ENCODE measurements around the gene DDAH2.

The DDAH2 gene

GRCh38 chr6:31730631-31731086 is 1.6 kb upstream of the DDAH2 start:
- DNase-seq (ENCODE audit: low read depth) = no peak

DNA sequence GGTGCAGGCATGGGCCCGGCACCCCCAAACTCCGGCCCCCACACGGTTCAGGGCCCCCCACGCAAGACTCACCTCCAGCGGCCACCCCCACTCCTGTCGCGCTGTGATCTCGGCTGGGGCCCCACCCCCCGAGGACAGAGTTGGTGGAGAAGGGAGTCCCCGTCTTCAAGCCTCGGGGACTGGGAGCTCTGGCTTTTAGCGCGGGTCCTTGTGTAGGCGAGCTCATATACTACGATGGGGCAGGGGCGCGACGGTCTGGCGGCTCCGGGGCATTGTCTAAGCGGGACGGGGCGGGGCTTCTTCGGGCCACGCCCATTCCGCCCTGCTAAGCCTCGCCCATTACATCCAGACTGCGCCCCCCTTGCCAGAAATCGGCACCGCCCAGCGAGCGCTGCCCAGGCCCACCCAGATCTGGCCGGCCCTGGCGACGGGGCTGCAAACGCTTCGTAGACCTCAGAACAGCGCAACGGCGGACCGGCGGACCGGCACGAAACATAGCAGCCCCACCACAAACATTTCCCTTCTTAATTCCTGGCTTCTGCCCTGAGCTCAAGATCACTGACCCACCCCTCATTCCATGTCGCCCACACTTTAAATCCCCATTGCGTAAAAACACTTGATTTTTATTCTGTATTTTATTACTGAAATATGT is 1.0 kb upstream of the DDAH2 start:
- DNase-seq (ENCODE audit: low read depth) = peak; percentile 48

- peak; percentile 66 for DNase-seq (ENCODE audit: low read depth)
Measured at GRCh38 chr6:31729515-31729978, 448 bp upstream of the DDAH2 start.

DNA sequence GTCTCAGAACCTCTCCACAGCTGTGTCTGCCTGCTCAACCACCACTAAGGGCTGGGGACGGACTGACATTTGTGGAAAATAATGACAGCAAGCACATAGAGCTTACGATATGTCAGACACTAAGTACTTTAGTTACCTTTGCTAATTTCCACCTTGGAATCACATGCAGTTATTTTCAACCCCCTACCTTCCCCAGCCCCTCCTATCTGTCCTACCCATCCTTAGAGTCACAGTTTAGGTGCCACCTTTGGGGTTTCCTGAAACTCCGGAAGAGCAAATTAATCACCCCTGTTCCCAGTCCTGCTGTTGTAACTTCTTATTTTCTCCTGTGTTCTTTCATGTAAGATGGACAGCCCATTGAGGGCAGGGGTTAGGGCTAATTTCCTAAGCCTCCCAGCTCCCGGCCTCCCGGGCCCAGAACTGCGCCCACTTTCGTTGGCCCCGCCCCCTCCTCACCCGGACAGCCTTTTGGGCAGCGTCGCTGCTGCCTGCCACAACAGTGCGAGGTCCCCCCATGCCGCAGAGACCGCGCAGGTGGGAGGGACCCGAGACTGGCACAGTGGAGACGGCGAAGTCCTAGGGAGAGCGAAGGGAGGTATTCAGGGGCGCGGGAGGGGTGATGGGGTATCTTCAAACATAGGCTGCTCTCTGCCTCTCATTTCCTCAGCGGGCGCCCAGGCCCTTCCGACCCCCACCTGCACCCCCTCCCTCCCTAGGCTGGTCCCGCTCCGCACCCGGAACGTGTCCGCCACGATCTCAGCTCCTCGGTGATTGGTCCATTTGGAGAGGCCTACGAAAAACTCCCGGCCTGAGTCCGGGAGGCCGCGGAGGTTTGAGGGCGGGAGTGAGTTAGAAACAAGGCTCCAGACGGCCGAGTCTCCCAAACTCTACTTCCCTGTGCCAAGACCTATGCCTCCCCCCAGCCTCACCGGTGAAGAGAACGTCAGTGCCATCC is 1.1 kb downstream of the DDAH2 start:
- no peak for DNase-seq (ENCODE audit: low read depth)

GRCh38 chr6:31727034-31727716 is 1.9 kb downstream of the DDAH2 start:
- no peak for DNase-seq (ENCODE audit: low read depth)

DNA sequence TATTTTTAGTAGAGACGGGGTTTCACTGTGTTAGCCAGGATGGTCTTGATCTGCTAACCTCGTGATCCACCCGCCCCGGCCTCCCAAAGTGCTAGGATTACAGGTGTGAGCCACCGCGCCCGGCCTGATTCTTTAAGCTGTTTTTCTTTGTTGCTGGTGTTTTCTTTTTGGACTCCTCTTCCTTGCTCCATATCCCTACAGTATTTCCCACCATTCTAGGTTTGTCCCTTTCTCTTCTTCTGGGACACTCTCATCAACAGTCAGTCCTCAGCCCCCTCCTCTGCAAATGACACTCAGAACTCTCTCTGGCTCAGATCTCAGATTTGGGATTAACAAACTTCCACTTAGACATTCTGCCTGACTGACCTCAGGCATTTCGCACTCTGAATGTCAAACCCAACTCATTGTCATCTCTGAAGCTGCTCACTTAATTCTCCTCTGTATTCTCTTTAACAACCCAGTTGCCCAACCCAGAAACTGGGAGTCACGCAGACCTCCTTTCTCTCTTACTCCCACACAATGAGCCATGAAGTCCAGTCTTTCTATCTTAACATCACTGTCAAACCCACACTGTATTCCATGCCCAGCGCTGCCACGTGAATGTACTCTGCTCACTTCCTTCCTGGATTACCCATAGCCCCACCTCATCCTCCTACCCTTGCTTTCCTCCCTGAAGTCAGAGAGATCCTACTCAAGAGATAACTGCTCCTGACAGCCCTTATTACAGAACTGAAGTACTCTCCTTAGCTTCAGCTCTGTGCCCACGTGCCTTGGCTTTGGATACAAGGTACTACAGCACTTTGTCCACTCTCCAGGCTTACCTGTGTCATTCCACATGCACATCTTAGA is 3.4 kb downstream of the DDAH2 start:
- DNase-seq (ENCODE audit: low read depth) = no peak

DNA sequence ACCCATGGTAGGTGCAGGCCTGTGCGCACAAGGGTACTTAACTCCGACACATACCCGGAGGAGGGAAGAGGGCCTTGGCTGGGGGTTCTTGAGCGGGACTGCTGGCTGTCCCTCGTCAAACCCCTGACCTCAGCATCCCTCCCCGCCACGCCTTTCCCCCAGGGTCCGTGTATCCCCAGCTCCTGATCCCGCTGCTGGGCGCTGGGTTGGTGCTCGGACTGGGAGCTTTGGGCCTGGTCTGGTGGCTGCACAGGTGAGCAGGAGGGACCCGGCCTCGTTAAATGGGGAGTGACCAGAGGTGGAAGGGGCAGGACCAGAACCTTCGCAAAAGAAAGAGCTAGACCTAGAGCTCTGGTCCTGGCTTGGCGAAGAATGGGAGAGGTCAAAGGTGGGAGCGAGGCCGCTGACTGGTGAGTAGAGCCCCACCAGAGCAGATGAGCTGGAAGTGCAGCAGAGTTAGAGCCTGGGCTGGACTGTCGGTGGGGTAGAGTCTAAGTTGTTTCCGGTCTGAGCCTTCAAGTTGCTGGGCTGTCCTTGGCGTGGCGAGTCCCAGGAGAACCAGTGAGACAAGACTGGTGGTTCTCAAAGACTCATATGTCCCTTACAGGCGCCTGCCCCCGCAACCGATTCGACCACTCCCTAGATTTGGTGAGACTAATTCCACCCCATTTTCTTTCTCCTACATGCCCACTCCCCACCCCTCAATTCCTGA is 5.0 kb downstream of the DDAH2 start:
- no peak for DNase-seq (ENCODE audit: low read depth)

- DNase-seq (ENCODE audit: low read depth) = no peak
Measured at GRCh38 chr6:31723245-31723979, 5.7 kb downstream of the DDAH2 start, which contains the start of gene MPIG6B. Gene MPIG6B, plus strand, starts transcription at chr6:31723373. Its CDS starts 11 bp downstream, at chr6:31723384.

- no peak for DNase-seq (ENCODE audit: low read depth)
Measured at GRCh38 chr6:31722173-31722572, 6.9 kb downstream of the DDAH2 start.

DNA sequence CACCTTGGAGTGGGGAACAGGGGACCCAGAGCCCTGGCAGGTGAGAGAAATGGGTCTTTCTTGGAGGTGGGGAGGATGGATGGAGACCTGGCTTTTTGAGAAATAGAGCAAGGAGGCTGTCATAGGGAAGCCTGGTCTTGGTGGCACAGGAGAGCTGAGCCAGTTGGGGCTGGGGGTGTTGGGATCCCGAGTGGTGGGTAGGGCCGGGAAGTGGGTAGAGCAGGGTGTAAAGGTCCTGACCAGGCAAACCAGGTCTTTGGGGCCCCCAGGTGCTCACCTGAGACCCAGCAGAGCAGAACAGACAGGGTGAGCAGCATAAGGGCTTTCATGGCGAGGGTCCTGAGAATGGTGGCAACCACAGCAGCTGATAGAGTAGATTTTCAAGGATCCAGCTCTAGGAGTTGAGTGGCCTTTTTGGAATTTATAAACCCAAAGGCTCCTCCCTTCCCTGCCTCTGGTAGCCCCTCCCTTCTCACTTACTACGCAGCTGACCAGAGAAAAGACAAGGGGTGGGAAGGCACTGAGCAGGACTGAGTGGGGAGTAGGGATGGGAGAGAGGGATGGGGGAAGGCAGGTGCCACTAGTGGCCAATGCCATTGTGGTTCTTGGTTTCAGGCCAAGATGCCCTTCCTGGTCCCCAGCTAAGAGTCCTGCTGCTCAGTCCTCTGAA is 7.6 kb downstream of the DDAH2 start, which contains the start of gene LY6G6C:
Gene LY6G6C (minus strand): TSS at position 396 of the 670 bp plus-strand sequence. CDS start 67 bp downstream, at position 329.
- DNase-seq (ENCODE audit: low read depth) = no peak

DNA sequence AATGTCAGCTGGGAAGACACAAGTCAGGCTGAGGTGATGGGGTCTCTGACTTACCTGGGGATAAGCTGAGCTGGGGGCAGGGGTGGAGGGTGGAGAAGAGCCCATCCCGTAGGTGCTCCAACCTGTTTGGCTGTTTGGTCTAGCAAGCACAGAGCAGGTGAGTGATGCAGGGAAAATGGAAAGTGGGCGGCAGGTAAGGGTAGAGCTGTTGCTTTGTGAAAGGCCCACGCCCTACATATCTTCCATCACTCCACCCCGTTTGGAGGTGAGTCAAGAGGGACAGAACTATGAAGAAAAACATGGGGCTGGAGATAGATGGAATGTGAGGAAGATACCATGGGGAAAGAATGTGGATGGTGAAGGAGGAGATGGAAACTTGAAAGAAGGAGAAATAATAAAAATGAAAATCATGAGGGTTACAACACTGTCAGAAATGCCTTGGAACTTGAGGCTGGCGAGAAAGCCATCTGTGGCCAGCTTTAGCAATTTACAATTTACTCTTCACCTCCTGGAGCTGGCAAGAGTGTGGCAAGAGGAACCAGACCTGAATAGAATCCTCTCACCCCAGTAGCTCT is 8.8 kb downstream of the DDAH2 start:
- DNase-seq (ENCODE audit: low read depth) = no peak

DNA sequence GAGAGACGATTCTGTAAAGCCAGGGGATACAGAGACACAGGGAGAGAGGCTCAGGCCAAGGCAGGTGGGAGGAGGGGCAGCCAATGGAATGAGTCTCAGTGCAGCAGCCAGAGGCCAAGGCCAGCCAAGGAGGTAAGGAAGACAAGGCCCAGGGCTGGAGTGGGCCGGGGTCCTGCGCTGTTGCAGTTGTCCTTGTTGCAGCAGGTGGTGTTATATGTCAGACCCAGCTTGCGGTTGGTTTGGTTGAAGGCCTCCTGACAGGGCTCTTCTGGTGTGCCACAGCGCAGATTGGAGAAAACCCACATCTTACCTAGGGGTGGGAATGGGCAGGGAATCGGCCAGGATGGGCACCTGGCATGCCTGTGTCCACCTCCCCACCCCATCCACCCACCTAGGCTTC is 10.1 kb downstream of the DDAH2 start:
- DNase-seq (ENCODE audit: low read depth) = no peak

DNA sequence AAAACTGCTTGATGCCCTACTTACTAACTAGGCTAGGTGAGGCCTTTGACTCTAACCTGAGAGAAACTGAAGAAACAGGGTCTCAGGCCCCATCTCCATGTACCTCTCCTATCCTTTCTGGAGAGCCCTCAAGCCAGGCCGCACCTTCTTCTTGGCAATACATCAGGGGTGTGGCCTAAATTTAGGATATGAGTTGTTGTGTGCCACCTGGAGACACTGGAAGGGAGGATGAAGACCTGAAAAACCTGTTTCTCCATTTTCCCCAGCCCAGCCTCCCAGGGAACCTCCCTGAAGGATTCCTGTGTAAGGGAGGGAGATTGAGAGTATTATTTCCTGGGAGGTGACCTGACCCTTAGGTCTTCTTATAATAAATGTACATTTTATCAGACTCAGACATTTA is 10.8 kb downstream of the DDAH2 start:
- no peak for DNase-seq (ENCODE audit: low read depth)

GRCh38 chr6:31717499-31718222 is 11.4 kb downstream of the DDAH2 start:
- no peak for DNase-seq (ENCODE audit: low read depth)

GRCh38 chr6:31715022-31715958 is 13.8 kb downstream of the DDAH2 start, which contains the start of gene LY6G6D:
Gene LY6G6D, plus strand, starts transcription at chr6:31715348. Its CDS starts 8 bp downstream, at chr6:31715356.
- no peak for DNase-seq (ENCODE audit: low read depth)

DNA sequence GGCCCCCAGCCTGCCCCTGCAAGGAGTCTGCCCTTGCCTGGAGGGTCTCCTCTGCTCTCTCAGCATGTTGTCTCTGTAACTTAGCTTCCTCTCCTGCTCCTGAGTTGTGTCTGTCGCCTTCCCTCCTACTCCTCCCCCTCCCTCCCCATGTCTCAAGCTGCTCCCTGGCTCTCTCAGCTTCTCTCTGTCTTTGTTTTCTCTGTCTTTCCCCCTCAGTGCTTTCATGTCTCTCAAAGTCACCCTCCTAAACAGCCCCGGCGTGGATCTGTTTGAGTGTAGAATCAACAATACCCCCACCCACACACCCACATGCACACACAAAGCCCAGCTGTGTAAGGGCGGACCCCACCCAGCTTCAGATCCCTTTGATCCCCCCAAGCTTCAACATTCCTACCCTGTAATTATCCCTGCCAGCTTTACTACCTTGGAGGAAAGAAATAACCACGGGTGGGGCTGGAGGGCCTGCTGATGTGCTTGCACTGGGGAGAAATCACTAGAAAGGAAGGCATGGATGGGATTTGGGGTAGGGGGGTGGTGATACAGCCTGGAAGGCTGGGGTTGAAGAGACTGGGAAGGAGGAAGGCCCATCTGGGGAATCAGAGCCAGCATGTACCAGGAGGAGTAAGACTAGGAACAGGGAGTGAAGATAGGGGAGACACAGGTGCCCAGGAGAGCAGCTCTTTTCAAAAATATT is 15.0 kb downstream of the DDAH2 start:
- DNase-seq (ENCODE audit: low read depth) = no peak

All from activated T-cell treated with anti-CD3 and anti-CD28 coated beads for 24 hours (primary cell).